HG02884 (cell line): ENCODE measurements around the gene ZNF496.
"Not testable (repeated sequence)": the region's sequence is repeated elsewhere in the genome, so short reads cannot be mapped to it uniquely, and the experiment has no call there.

Experiments
- ATAC-seq: cut with Tn5 transposase; IDR thresholded peaks from one replicate; pipeline ENCODE4 v1.9.1; 2021; ENCODE audit warnings: mild to moderate bottlenecking, moderate library complexity; ENCODE audit not compliant: unreplicated experiment

ZNF496 gene

DNA sequence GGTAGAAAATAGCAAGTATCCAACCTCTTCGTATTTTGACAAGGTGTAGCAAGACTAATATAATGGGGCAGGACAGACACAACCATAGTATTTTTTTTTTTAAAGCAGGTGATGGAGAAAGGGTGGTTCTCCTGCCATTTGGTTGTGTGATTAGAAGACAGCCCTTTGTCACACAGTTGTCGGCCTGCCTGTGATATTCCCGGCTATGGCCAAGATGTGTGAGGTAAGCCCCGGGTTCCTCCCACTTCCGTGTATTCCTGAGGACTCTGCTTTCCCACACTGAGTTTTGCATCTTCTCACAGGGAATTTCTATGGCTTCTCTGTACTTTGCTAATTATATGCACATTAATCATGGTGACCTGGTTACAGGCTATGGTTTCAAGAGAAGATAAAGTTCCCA, 35.9 kb downstream of the ZNF496 start:
- no peak for ATAC-seq

DNA sequence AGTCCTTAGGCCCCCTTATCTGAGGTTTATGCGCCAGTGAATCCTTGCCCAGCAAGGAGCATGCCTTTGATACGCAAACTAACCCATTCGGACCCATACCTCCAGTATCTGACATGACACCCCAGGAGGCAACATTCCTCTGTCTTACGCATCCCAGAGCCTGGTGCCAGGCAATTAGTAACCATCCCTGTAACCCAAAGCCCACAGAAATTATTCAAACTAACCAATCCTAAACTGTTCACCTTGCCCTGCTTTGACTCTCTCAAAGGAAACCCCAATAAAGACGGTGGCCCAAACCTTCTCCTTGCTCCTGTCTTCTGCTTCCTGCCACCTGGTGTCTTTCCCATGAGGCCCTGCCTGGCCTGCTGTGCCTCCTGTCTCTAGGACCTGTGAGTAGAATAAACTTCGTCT, 36.4 kb downstream of the ZNF496 start:
- ATAC-seq: no peak

GRCh38 chr1:247294282-247294681, 37.4 kb downstream of the ZNF496 start:
- no peak for ATAC-seq

DNA sequence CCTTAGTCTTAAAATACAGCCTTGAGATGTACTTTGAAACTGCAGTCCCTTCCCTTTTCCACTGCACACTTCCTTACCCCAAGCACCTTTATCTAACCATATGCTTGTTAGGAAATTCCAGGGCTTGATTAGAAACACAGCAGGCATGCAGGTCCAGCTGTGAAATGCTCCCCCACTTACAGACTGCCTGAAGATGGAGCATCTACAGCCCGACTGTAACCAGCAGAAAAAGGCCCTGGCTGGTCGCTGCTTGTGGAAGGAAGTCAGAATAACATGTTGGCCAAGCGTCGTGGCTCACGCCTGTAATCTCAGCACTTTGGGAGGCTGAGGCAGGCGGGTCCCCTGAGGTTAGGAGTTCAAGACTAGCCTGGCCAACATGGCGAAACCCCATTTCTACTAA, 38.6 kb downstream of the ZNF496 start:
- ATAC-seq: no peak

GRCh38 chr1:247291833-247292561, 39.7 kb downstream of the ZNF496 start:
- ATAC-seq: no peak

DNA sequence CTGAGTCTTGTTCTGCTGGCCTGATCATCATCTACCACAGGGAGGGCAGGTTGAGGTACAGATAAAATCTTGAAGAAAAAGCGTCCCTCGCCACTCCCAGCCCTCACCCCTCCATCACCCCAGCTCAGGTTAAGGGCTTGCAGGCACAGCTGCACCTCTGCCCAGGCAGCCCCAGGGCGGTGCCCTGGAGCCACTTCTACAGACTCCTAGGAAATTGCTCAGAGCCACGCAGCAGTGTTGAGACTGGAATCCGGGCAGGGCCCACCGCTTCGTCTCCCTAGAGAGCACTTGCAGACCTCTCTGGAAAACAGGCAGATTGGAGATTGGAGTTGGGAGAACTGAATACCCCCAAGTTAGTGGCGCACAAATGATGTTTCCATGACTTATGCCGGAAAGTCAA, 40.5 kb downstream of the ZNF496 start:
- ATAC-seq: no peak

DNA sequence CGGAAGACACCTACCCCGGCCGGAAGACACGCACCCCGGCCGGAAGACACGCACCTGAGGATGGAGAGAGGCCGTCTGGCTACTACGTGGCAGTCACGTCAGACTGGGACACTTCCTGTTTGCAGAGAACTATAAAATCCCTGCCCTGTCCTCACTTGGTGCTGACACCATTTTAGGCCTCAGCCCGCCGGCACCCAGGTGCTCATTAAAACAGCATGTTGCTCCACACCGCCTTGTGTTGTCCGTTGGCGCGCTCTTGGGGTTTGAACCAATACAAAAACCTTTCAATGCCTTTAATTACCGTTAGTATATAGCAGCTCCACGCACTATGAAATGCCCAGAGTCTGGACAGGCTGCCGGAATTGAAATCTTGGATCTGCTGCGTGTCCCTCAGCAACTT, 41.1 kb downstream of the ZNF496 start:
- no peak for ATAC-seq

GRCh38 chr1:247289274-247289892, 42.3 kb downstream of the ZNF496 start:
- not testable (repeated sequence) for ATAC-seq

DNA sequence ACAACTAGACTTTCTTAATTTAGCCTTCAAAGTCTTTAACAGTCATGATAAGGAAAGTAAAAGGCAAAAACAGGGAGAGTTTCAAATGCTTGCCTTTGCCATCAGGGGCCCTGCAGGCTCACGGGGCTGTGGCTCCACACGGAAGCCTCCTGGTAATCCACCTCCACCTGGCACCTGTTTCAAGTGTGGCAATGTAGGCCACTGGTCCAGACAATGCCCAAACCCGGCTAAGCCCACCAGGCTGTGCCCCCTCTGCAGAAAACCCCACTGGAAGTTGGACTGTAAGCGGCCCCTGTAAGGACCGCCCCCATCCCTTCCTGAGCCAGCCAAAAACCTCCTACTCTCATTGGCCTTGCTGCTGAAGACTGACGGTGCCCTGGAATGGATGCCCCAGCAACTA, 43.3 kb downstream of the ZNF496 start:
- no peak for ATAC-seq

DNA sequence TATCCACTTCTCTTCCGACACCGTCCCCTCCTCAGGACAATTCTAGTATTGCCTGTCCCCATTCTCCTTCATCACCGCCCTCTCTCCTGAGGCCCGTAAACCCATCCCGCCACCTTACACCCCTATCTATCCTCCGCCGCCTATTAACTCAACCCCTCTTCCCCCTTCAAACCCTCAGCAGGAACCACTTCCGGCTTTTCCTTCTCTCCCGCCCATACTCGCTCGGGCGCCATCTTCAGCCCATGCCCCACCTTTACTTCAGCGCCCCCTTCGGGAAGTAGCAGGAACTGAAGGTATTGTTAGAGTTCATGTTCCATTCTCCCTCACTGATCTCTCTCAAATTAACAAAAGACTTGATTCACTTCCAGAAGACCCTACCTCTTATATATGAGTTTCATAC, 44.2 kb downstream of the ZNF496 start:
- ATAC-seq: no peak

DNA sequence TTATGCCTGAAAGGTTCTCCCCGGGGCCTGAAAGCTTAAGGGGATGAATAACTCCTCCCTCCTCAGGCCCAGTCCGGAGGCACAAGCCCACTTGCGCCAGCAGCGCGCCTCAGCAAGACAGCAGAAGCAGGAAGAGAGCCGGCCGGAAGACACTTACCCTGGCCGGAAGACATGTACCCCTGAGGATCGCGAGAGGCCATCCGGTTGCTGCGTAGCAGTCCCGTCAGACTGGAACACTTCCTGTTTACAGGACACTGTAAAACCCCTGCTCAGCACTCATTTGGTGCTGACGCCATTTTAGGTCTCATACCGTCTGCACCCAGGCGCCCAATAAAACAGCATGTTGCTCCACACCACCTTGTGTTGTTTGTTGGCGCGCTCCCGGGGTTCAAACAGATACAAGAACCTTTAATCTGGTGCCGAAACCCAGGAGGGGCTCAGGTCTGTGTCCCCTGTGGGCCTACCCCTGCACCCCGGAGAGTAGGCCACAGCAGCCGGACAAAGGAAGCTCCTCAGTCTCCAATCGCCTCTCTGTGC, 45.5 kb downstream of the ZNF496 start:
- no peak for ATAC-seq

DNA sequence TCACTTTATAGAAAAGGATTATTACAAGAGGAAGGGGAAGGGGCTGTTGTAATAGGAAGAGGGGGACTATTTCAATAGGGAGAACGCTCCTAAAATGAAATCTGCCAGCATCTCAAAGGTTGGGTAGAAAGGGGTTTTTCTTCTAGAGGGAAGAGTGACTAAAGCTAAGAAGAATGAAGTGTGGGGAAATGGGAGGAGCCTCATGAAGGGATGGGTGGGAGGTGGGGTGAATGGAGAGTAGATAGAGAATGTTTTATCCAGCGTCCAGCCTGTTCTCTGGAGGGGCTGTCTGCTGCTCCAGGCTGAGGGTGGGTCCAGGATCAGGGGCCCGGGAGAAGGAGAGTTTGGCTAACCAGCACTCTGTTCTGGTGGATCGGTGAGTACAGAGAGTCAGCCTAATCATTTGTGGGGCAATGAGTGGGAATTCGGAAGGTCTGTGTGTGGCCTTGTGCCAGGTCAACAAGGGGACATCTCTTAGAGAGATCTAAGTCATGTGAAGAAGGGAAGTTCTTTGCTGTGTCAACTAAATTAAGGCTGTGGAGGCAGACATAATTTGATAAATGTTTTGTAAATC, 50.6 kb downstream of the ZNF496 start:
- no peak for ATAC-seq

DNA sequence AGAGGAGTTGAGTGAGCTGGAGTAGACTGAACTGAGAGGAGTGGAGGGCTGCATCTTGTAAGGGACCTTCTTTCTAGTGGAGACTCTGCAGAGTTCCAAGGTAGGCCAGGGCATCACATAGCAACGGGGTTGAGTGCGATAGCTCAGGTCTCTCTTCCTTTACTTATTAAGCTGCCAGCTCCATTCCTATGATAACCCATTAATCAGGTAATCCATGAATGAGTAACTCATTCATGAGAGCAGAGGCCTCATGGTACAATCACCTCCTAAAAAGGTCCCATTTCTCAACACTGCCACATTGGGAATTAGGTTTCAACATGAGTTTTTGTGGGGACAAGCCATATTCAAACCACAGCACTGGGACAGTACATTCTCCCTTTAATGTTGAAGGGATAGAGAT, 54.5 kb downstream of the ZNF496 start:
- ATAC-seq: no peak

DNA sequence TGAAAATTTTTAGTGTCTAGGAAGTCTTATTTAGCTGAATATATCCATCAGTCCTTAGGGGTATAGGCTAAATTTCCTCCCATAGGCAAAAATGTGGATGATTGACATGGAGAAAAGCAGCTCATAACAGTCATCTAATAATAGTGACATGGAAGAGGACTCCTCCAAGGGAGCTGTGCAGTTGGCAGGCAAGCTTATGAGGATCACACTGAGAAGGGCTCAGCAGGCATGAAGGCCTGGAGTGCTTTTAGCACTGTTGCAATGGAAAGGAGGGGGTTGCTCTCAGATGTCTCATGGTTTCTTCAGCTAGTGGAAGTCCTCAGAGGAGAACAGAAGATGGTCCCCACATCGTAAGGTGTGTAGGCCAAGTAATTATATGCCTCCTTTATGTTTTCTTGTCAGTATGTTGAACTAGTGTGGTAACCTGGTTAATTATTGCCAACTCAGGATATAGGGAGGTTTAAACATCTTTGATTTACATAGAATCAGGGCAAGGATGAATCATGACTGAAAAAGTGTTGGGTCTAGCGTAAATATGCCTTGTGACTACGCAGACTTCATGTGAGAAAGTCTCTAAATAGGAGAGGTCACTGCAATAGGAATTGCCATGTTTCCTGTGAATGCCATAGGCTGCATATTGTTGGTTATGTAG, 56.9 kb downstream of the ZNF496 start:
- no peak for ATAC-seq

DNA sequence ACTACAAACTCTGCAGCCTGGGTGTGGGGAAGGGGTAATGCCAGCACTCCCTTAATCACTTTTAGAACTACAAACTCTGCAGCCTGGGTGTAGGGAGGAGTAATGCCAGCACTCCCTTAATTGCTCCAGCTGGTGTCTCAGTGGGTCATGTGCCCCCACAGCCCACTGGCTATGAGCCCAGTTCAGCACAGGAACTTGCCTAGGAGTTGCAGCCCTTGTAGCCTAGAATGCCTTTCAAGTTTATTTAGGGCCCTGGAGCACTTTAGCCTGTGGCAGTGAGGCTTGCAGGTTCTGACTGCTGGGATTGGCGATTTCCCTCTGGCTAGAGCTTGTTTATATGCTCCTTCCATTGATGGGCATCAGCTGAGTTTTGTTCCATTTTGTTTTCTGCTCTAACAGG, 58.7 kb downstream of the ZNF496 start:
- ATAC-seq: no peak

DNA sequence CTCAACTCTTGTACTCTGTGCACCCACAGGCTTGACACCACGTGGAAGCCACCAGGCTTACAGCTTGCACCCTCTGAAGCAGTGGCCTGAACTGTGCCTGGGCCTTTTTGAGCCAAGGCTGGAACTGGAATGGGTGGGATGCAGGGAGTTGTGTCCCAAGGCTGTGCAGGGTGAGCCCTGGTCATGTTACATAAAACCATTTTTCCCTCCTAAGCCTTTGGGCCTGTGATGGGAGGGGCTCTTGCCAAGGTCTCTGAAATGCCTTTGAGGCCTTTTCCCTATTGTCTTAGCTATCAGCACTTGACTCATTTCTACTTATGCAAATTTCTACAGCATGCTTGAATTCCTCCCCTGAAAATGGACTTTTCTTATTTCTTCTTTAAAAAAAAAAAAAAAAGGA, 61.7 kb downstream of the ZNF496 start:
- no peak for ATAC-seq

GRCh38 chr1:247269133-247269532, 62.5 kb downstream of the ZNF496 start:
- ATAC-seq: no peak

GRCh38 chr1:247268390-247269045, 63.1 kb downstream of the ZNF496 start:
- no peak for ATAC-seq

GRCh38 chr1:247266053-247266452, 65.6 kb downstream of the ZNF496 start:
- no peak for ATAC-seq

DNA sequence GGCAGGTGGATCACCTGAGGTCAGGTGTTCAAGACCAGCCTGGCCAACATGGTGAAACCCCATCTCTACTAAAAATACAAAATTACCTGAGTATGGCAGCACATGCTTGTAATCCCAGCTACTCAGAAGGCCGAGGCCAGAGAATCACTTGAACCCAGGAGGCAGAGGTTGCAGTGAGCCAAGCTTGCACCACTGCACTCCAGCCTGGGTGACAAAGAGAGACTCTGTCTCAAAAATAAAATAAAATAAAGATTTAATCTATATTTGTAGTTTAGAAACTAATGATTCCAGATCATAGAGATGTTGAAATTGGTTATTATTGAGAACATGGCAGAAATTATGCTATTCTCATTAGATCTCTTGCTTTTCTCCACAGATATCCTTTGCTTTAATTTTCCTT, 75.9 kb downstream of the ZNF496 start, which contains the start of gene VN1R5:
VN1R5 (plus strand) TSS at position 301 of the 400 bp plus-strand sequence.
- not testable (repeated sequence) for ATAC-seq

GRCh38 chr1:247247568-247247967, 84.1 kb downstream of the ZNF496 start:
- no peak for ATAC-seq
